HepG2 (cell line): ENCODE measurements around the gene FSHB. TPM values are rescaled to one million over a fixed set of nuclear protein-coding genes. Genes with fewer than 3 reads are reported as not detected.

Source experiments
- ATAC-seq: fragments of 200-7000 bp; cut with Tn5 transposase; 3 replicates; pipeline ENCODE4 v1.9.1; 2020; ENCODE audit warnings: mild to moderate bottlenecking, moderate library complexity
- BruUV-seq: library from RNA; stranded (reverse); fragments of 400-500 nt; replicated peaks from 2 replicates; lab custom pipeline; 2021; lab: Mats Ljungman, UMichigan
- CTCF ChIA-PET: fragments of 300-600 bp; formaldehyde crosslinking; extraction: SDS; loops from one replicate; lab custom pipeline; 2021; ENCODE audit warnings: low total read pairs, inconsistent platforms, low intra/inter-chr PET ratio; lab: Yijun Ruan, JAX
- POLR2A ChIA-PET: fragments of 350-600 bp; sonication (Branson Sonifier 250); formaldehyde crosslinking; loops from one replicate; lab custom pipeline; 2020; ENCODE audit warnings: antibody characterized with exemption, inconsistent platforms; lab: Yijun Ruan, JAX
- DNase-seq: peaks from one replicate; pipeline ENCODE4 v3.0.0-alpha.2; 2015; ENCODE audit warnings: low spot score
- FAIRE-seq: peaks from 3 replicates; lab custom pipeline; 2011; peaks lifted over from hg19 to GRCh38; lab: Jason Lieb, UNC
- H2AFZ ChIP-seq: one replicate; pipeline ENCODE4 v1.6.1; 2011; ENCODE audit warnings: low read length, inconsistent platforms
- H3K27ac ChIP-seq: fragments of 300-600 bp; 3 replicates; pipeline ENCODE4 v1.8.0; 2011; ENCODE audit warnings: mixed run types, mild to moderate bottlenecking, mixed read lengths, low read length, inconsistent platforms; ENCODE audit not compliant: insufficient read depth; ENCODE audit errors: extremely low read length
- H3K27me3 ChIP-seq, 2 experiments: fragments of 200-600 bp in 1 of 2; 2 replicates in 1 of 2; 3 replicates in 1 of 2; pipeline versions ENCODE4 v1.6.0 to v1.8.0; 2011; ENCODE audit warnings: low read length in 2 of 2, mild to moderate bottlenecking in 2 of 2, moderate library complexity in 2 of 2, inconsistent platforms in 1 of 2; ENCODE audit not compliant: insufficient read depth in 2 of 2, control insufficient read depth in 1 of 2
- H3K36me3 ChIP-seq, 2 experiments: fragments of 200-600 bp in 1 of 2; replicated peaks in 1 of 2; 2 replicates in 1 of 2; 3 replicates in 1 of 2; pipeline versions ENCODE4 v1.5.1 to v1.8.0; 2011; ENCODE audit warnings: low read length in 2 of 2, inconsistent platforms in 1 of 2; ENCODE audit not compliant: insufficient read depth in 2 of 2, control insufficient read depth in 1 of 2
- H3K4me1 ChIP-seq: 2 replicates; pipeline ENCODE4 v1.5.1; 2012; ENCODE audit warnings: low read length, inconsistent platforms; ENCODE audit not compliant: insufficient read depth
- H3K4me2 ChIP-seq: 2 replicates; pipeline ENCODE4 v1.6.0; 2011; ENCODE audit warnings: low read depth, low read length, inconsistent platforms
- H3K4me3 ChIP-seq, 3 experiments: fragments of 200-600 bp in 1 of 3; sonication (generic), shearing (Covaris generic) in 1 of 3; replicated peaks in 1 of 3; 2 replicates each; pipeline ENCODE4 v1.5.1; 2011 to 2016; ENCODE audit warnings: low read length in 3 of 3, inconsistent platforms in 2 of 3, low read depth in 2 of 3, mild to moderate bottlenecking in 2 of 3, control low read depth in 1 of 3, mixed read lengths in 1 of 3; ENCODE audit not compliant: insufficient read depth in 1 of 3
- H3K79me2 ChIP-seq: one replicate; pipeline ENCODE4 v1.6.1; 2011; ENCODE audit warnings: low read length, inconsistent platforms; ENCODE audit not compliant: insufficient read depth
- H3K9ac ChIP-seq: 2 replicates; pipeline ENCODE4 v1.6.0; 2011; ENCODE audit warnings: mild to moderate bottlenecking, low read depth, low read length, inconsistent platforms; ENCODE audit not compliant: insufficient read depth
- H3K9me3 ChIP-seq: 2 replicates; pipeline ENCODE4 v1.5.1; 2012; ENCODE audit warnings: mild to moderate bottlenecking, low read length
- H4K20me1 ChIP-seq: 2 replicates; pipeline ENCODE4 v1.6.0; 2011; ENCODE audit warnings: inconsistent platforms, mild to moderate bottlenecking, low read length, moderate library complexity; ENCODE audit not compliant: insufficient read depth
- HDAC1 ChIP-seq: sonication (generic); formaldehyde crosslinking; IDR thresholded peaks from 2 replicates; pipeline ENCODE4 v1.5.1; 2020; ENCODE audit warnings: mild to moderate bottlenecking, missing genetic modification reagents
- HNRNPUL1 ChIP-seq: fragments of 200-400 bp; formaldehyde crosslinking; IDR thresholded peaks from 2 replicates; pipeline ENCODE4 v1.6.1; 2017; ENCODE audit warnings: low read depth, mild to moderate bottlenecking, low read length, moderate library complexity
- KLF15 ChIP-seq: sonication (generic); formaldehyde crosslinking; IDR thresholded peaks from 2 replicates; pipeline ENCODE4 v1.8.1; 2023; ENCODE audit warnings: borderline replicate concordance, mild to moderate bottlenecking, inconsistent platforms, missing genetic modification reagents, mixed read lengths
- KMT2B ChIP-seq: IDR thresholded peaks from 2 replicates; pipeline ENCODE4 v1.6.1; 2016; ENCODE audit warnings: missing genetic modification reagents, missing compliant biosample characterization
- RAD51 ChIP-seq: fragments of 450-650 bp; IDR thresholded peaks from 2 replicates; pipeline ENCODE4 v1.6.1; 2016; ENCODE audit warnings: borderline replicate concordance
- RFXAP ChIP-seq: sonication (generic); formaldehyde crosslinking; IDR thresholded peaks from 2 replicates; pipeline ENCODE4 v1.4.0; 2020; ENCODE audit warnings: missing genetic modification reagents, borderline replicate concordance
- ZFP37 ChIP-seq: sonication (generic); formaldehyde crosslinking; IDR thresholded peaks from 2 replicates; pipeline ENCODE4 v1.4.0; 2020; ENCODE audit warnings: missing genetic modification reagents, borderline replicate concordance
- ZKSCAN5 ChIP-seq: sonication (generic); formaldehyde crosslinking; IDR thresholded peaks from 2 replicates; pipeline ENCODE4 v1.5.1; 2020; ENCODE audit warnings: mild to moderate bottlenecking, missing genetic modification reagents
- ZNF629 ChIP-seq: sonication (generic); formaldehyde crosslinking; conservative IDR thresholded peaks from 2 replicates; pipeline ENCODE4 v1.5.0; 2020; ENCODE audit warnings: missing genetic modification reagents
- WGBS: methylation state at CpG from one replicate; pipeline ENCODE4 v1.1.6; 2017; ENCODE audit warnings: low lambda C conversion rate; 5-methylcytosine and 5-hydroxymethylcytosine counted together
- in situ Hi-C: cut with HindIII; loops from 2 replicates; pipeline ENCODE4 v1.10.0; 2017; ENCODE audit warnings: low pct_unique_long_range_greater_than_20kb; ENCODE audit not compliant: extremely low pct_ligation_motif_present
- intact Hi-C: fragments of 100-400 bp; cut with micrococcal nuclease; formaldehyde crosslinking; loops from one replicate; pipeline ENCODE4 v1.10.0; 2022; ENCODE audit not compliant: unreplicated experiment
- polyA plus RNA-seq, 8 experiments: library from polyadenylated mRNA; depleted of rRNA in 3 of 8; stranded (reverse) in 7 of 8; unstranded in 1 of 8; fragments of >200 nt; fragmentation: Illumina TruSeq in 4 of 8; extraction: Trizol in 4 of 8; gene quantifications; 2 replicates each; pipeline versions ENCODE4 v1.2.1 to v1.2.3, GENCODE V29; 2011 to 2016; ENCODE audit warnings: low read depth in 4 of 8, missing spikeins in 1 of 8, mixed read lengths in 1 of 8; ENCODE audit not compliant: insufficient read depth in 1 of 8
- total RNA-seq, 5 experiments: library from RNA; depleted of rRNA; stranded (reverse); fragments of >200 nt; fragmentation: Illumina TruSeq; extraction: Trizol; gene quantifications; 2 replicates each; pipeline ENCODE4 v1.2.3, GENCODE V29; 2016; ENCODE audit warnings: low read depth in 1 of 5
- TF ChIP-seq, protein P1 (sequence below): sonication (generic); formaldehyde crosslinking; conservative IDR thresholded peaks from 2 replicates; pipeline ENCODE4 v1.4.0; 2020; ENCODE audit warnings: missing genetic modification reagents
- TF ChIP-seq, protein P2 (sequence below): fragments of 450-650 bp; IDR thresholded peaks from 2 replicates; pipeline ENCODE4 v1.6.1; 2016

Gene FSHB
- total and polyA plus RNA-seq, 2 of the 13 experiments (the other 11 are each of a cell fraction or from before 2014, with no cell fraction given): not detected

DNA sequence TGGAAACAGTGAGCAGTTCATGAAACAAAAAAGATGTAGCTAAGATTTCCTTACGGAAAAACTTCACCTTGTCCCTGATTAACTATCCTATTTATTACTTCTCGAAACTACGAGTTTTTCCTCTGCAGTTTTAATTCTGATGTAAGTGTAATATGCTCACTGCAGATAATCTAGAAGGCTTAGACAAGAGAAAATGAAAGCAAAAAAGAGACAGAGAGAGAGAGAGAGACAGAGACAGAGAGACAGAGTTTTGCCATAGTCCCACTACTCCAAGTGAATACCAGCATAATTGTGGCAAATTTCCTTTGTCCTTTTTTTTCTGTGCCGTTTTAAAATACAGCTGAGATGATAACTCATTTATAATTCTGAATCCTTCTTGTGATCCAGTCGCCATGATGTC, 24.8 kb downstream of the FSHB start:
- H3K4me2 ChIP-seq: no peak overlapping the region
- H4K20me1 ChIP-seq: no peaks in the 10 kb centered on the region
- CTCF ChIA-PET: no interaction called here
- in situ Hi-C loops: no loop called here
- TF ChIP-seq, protein P1, sequence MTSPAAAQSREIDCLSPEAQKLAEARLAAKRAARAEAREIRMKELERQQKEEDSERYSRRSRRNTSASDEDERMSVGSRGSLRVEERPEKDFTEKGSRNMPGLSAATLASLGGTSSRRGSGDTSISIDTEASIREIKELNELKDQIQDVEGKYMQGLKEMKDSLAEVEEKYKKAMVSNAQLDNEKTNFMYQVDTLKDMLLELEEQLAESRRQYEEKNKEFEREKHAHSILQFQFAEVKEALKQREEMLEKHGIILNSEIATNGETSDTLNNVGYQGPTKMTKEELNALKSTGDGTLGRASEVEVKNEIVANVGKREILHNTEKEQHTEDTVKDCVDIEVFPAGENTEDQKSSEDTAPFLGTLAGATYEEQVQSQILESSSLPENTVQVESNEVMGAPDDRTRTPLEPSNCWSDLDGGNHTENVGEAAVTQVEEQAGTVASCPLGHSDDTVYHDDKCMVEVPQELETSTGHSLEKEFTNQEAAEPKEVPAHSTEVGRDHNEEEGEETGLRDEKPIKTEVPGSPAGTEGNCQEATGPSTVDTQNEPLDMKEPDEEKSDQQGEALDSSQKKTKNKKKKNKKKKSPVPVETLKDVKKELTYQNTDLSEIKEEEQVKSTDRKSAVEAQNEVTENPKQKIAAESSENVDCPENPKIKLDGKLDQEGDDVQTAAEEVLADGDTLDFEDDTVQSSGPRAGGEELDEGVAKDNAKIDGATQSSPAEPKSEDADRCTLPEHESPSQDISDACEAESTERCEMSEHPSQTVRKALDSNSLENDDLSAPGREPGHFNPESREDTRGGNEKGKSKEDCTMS: no peak
- TF ChIP-seq KMT2B (CRISPR knock-in tag) (no peak), ZNF629 (CRISPR knock-in tag) (no peak), ZKSCAN5 (CRISPR knock-in tag) (no peak), HNRNPUL1 (no peak), KLF15 (no peak), ZFP37 (CRISPR knock-in tag) (no peak), HDAC1 (no peak), RFXAP (CRISPR knock-in tag) (no peak), RAD51 (no peak)
- TF ChIP-seq, protein P2, sequence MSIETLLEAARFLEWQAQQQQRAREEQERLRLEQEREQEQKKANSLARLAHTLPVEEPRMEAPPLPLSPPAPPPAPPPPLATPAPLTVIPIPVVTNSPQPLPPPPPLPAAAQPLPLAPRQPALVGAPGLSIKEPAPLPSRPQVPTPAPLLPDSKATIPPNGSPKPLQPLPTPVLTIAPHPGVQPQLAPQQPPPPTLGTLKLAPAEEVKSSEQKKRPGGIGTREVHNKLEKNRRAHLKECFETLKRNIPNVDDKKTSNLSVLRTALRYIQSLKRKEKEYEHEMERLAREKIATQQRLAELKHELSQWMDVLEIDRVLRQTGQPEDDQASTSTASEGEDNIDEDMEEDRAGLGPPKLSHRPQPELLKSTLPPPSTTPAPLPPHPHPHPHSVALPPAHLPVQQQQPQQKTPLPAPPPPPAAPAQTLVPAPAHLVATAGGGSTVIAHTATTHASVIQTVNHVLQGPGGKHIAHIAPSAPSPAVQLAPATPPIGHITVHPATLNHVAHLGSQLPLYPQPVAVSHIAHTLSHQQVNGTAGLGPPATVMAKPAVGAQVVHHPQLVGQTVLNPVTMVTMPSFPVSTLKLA: no peak
- no peaks in the 10 kb centered on the region for H3K79me2 ChIP-seq
- no peak for ATAC-seq
- 9% methylated on average over 5 of the region's 5 CpGs for WGBS
- POLR2A ChIA-PET: no interaction called here
- intact Hi-C loops: no loop called here
- H3K36me3 ChIP-seq: no peaks in the 10 kb centered on the region
- no peak overlapping the region for H3K4me3 ChIP-seq
- FAIRE-seq: no peak
- no peaks in the 10 kb centered on the region for H3K27me3 ChIP-seq
- BruUV-seq: no TSS peak
- H3K4me1 ChIP-seq: no peaks in the 10 kb centered on the region
- H3K9ac ChIP-seq: no peak overlapping the region
- H3K9me3 ChIP-seq: no peaks in the 10 kb centered on the region
- no peak for DNase-seq
- H2AFZ ChIP-seq: no peak overlapping the region
- H3K27ac ChIP-seq: no peak overlapping the region
